Body of pancreas (tissue), 4 donors: Measurements from ENCODE around the gene MTR.

Experiments used
- CTCF ChIP-seq, 7 experiments: fragments of 450-650 bp in 4 of 7; fragments of 200-600 bp in 3 of 7; sonication (generic) in 3 of 7; IDR thresholded peaks; one replicate each; pipeline ENCODE4 v1.5.1; 2016 to 2019; ENCODE audit warnings: antibody characterized with exemption in 7 of 7
- POLR2A ChIP-seq, 3 donors: fragments of 450-650 bp; IDR thresholded peaks; one replicate each; pipeline ENCODE4 v1.6.1; 2016; ENCODE audit warnings: antibody characterized with exemption in 3 of 3, mild to moderate bottlenecking in 2 of 3

- no peak for TF ChIP-seq CTCF (IDR thresholded peaks at IDR 0.05)
- TF ChIP-seq POLR2A (IDR thresholded peaks at IDR 0.05): no peak
Observed at GRCh38 chr1:236951672-236952071, 156.6 kb downstream of the MTR start.
